Activated CD4-positive, alpha-beta T cell treated with anti-CD3 and anti-CD28 coated beads for 48 hours (primary cell): ENCODE data around the gene TAF8.

ENCODE experiments used
- DNase-seq: peaks from one replicate; pipeline ENCODE4 v3.0.0-alpha.2; 2020

Gene TAF8

GRCh38 chr6:42066156-42066675 is 15.9 kb downstream of the TAF8 start:
- DNase-seq = no peak

- no peak for DNase-seq
Observed at GRCh38 chr6:42068173-42068572, 17.8 kb downstream of the TAF8 start.

- no peak for DNase-seq
Observed at GRCh38 chr6:42068872-42069522, 18.7 kb downstream of the TAF8 start.

GRCh38 chr6:42071881-42072583 is 21.7 kb downstream of the TAF8 start:
- DNase-seq = no peak

GRCh38 chr6:42073287-42073686 is 23.0 kb downstream of the TAF8 start:
- no peak for DNase-seq

- DNase-seq = peak; percentile 78
Observed at GRCh38 chr6:42075159-42075838, 25.0 kb downstream of the TAF8 start.

- DNase-seq = no peak
Observed at GRCh38 chr6:42078386-42078785, 28.1 kb downstream of the TAF8 start.

- no peak for DNase-seq
Observed at GRCh38 chr6:42079941-42080464, 29.7 kb downstream of the TAF8 start.

- DNase-seq = no peak
Observed at GRCh38 chr6:42083530-42083929, 33.2 kb downstream of the TAF8 start.

GRCh38 chr6:42084889-42085288 is 34.6 kb downstream of the TAF8 start:
- no peak for DNase-seq

GRCh38 chr6:42086046-42087035 is 36.0 kb downstream of the TAF8 start:
- DNase-seq = no peak

GRCh38 chr6:42088101-42088591 is 37.8 kb downstream of the TAF8 start:
- no peak for DNase-seq

GRCh38 chr6:42090819-42091717 is 40.7 kb downstream of the TAF8 start:
- DNase-seq = no peak

GRCh38 chr6:42091718-42092023 is 41.3 kb downstream of the TAF8 start:
- no peak for DNase-seq

GRCh38 chr6:42093582-42094329 is 43.4 kb downstream of the TAF8 start:
- DNase-seq = no peak

GRCh38 chr6:42095094-42095493 is 44.8 kb downstream of the TAF8 start:
- DNase-seq = no peak

GRCh38 chr6:42095776-42096541 is 45.6 kb downstream of the TAF8 start:
- DNase-seq = no peak

- DNase-seq = peak; percentile 52
Observed at GRCh38 chr6:42099340-42100028, 49.2 kb downstream of the TAF8 start.
